HCT116 (cell line): ENCODE results near the gene RAB4B. TPM values are rescaled to one million over a fixed set of nuclear protein-coding genes. Genes with fewer than 3 reads are reported as not detected.

Experiments
- ATAC-seq: fragments of 200-7000 bp; cut with Tn5 transposase; 2 replicates; pipeline ENCODE4 v1.9.1; 2020; ENCODE audit warnings: mild to moderate bottlenecking, moderate library complexity
- BruUV-seq: library from RNA; stranded (reverse); fragments of 400-500 nt; replicated peaks from 2 replicates; lab custom pipeline; 2021; lab: Mats Ljungman, UMichigan
- CTCF ChIA-PET: fragments of 300-600 bp; sonication (Branson Sonifier 250); formaldehyde crosslinking; loops from one replicate; lab custom pipeline; 2021; ENCODE audit warnings: antibody characterized with exemption; lab: Charles Lee
- POLR2A ChIA-PET: fragments of 300-600, 350-600 bp; sonication (Branson Sonifier 250); formaldehyde crosslinking; loops from one replicate; lab custom pipeline; 2021; ENCODE audit warnings: antibody characterized with exemption; lab: Charles Lee
- RAD21 ChIA-PET, 2 experiments: fragments of 300-600 bp; sonication (Branson Sonifier 250); formaldehyde crosslinking; loops; one replicate each; lab custom pipeline; 2023; ENCODE audit warnings: low total read pairs in 2 of 2; ENCODE audit not compliant: uncharacterized antibody in 2 of 2, unreplicated experiment in 2 of 2, low non-redundant PET in 1 of 2; lab: Charles Lee
- DNase-seq: peaks from one replicate; pipeline ENCODE4 v3.0.0-alpha.2; 2010; ENCODE audit warnings: low read depth, low spot score
- H2AFZ ChIP-seq: fragments of 200-600 bp; shearing (Covaris generic), sonication (generic); 2 replicates; pipeline ENCODE4 v1.6.1; 2017; ENCODE audit warnings: low read depth, mixed run types, mixed read lengths, antibody characterized with exemption, low read length; ENCODE audit not compliant: poor library complexity, severe bottlenecking
- H3K27ac ChIP-seq: 2 replicates; pipeline ENCODE4 v1.5.1; 2012; ENCODE audit warnings: low read depth, low read length
- H3K27me3 ChIP-seq: fragments of 200-600 bp; sonication (generic); 2 replicates; pipeline ENCODE4 v1.6.1; 2016; ENCODE audit warnings: mixed run types, low read length, mixed read lengths; ENCODE audit not compliant: insufficient read depth
- H3K36me3 ChIP-seq, 2 experiments: fragments of 200-500 bp in 1 of 2; fragments of 200-600 bp in 1 of 2; sonication (Bioruptor generic) in 1 of 2; sonication (generic) in 1 of 2; 2 replicates each; pipeline versions ENCODE4 v1.5.1 to v1.6.1; 2014 to 2016; ENCODE audit warnings: low read length in 2 of 2, inconsistent platforms in 1 of 2, mixed read lengths in 1 of 2, mixed run types in 1 of 2; ENCODE audit not compliant: insufficient read depth in 2 of 2, control insufficient read depth in 1 of 2
- H3K4me1 ChIP-seq, 2 experiments: fragments of 200-600 bp in 1 of 2; sonication (generic) in 1 of 2; 2 replicates each; pipeline versions ENCODE4 v1.5.1 to v1.6.1; 2012 to 2017; ENCODE audit warnings: low read length in 2 of 2, inconsistent platforms in 1 of 2, mild to moderate bottlenecking in 1 of 2, mixed read lengths in 1 of 2, mixed run types in 1 of 2, moderate library complexity in 1 of 2; ENCODE audit not compliant: insufficient read depth in 2 of 2, control insufficient read depth in 1 of 2
- H3K4me2 ChIP-seq: fragments of 200-600 bp; sonication (generic); 2 replicates; pipeline ENCODE4 v1.6.1; 2017; ENCODE audit warnings: mixed run types, low read length, mixed read lengths
- H3K4me3 ChIP-seq, 2 experiments: fragments of 200-600 bp in 1 of 2; sonication (generic) in 1 of 2; replicated peaks in 1 of 2; 2 replicates each; pipeline ENCODE4 v1.5.1; 2011 to 2016; ENCODE audit warnings: low read length in 2 of 2, control low read depth in 1 of 2, low read depth in 1 of 2, mild to moderate bottlenecking in 1 of 2, mixed read lengths in 1 of 2, mixed run types in 1 of 2
- H3K79me2 ChIP-seq: fragments of 200-600 bp; sonication (generic); 2 replicates; pipeline ENCODE4 v1.6.1; 2017; ENCODE audit warnings: mild to moderate bottlenecking, mixed run types, low read length, moderate library complexity, mixed read lengths; ENCODE audit not compliant: insufficient read depth
- H3K9ac ChIP-seq: fragments of 200-600 bp; sonication (generic); 2 replicates; pipeline ENCODE4 v1.6.1; 2016; ENCODE audit warnings: low read length, mixed read lengths
- H3K9me2 ChIP-seq: fragments of 200-600 bp; sonication (generic), shearing (Covaris generic); 2 replicates; pipeline ENCODE4 v1.6.1; 2017; ENCODE audit warnings: mixed run types, mild to moderate bottlenecking, moderate library complexity; ENCODE audit not compliant: insufficient read depth
- H3K9me3 ChIP-seq, 2 experiments: fragments of 200-500 bp in 1 of 2; fragments of 200-600 bp in 1 of 2; sonication (Bioruptor generic) in 1 of 2; sonication (generic) in 1 of 2; 2 replicates each; pipeline ENCODE4 v1.6.1; 2014 to 2017; ENCODE audit warnings: low read length in 2 of 2, mixed read lengths in 2 of 2, inconsistent platforms in 1 of 2, low read depth in 1 of 2, mild to moderate bottlenecking in 1 of 2, mixed run types in 1 of 2, moderate library complexity in 1 of 2; ENCODE audit not compliant: control insufficient read depth in 1 of 2, insufficient read depth in 1 of 2
- H4K20me1 ChIP-seq: fragments of 200-600 bp; sonication (generic), shearing (Covaris generic); 2 replicates; pipeline ENCODE4 v1.6.1; 2017; ENCODE audit warnings: mixed run types, mild to moderate bottlenecking, moderate library complexity; ENCODE audit not compliant: insufficient read depth
- ATF3 ChIP-seq: IDR thresholded peaks from 2 replicates; pipeline ENCODE4 v1.6.1; 2012
- CBX3 ChIP-seq: IDR thresholded peaks from 2 replicates; pipeline ENCODE4 v1.6.1; 2012; ENCODE audit warnings: low read depth
- CTCF ChIP-seq, 3 experiments: fragments of 200-600 bp in 1 of 3; sonication (generic) in 1 of 3; IDR thresholded peaks in 2 of 3; conservative IDR thresholded peaks in 1 of 3; 2 replicates each; pipeline ENCODE4 v1.5.1; 2012 to 2017; ENCODE audit warnings: low read depth in 2 of 3, low read length in 2 of 3, antibody characterized with exemption in 1 of 3, borderline replicate concordance in 1 of 3, control low read depth in 1 of 3, mild to moderate bottlenecking in 1 of 3, mixed read lengths in 1 of 3, mixed run types in 1 of 3, moderate library complexity in 1 of 3; ENCODE audit not compliant: insufficient read depth in 1 of 3
- EGR1 ChIP-seq: IDR thresholded peaks from 2 replicates; pipeline ENCODE4 v1.6.1; 2012; ENCODE audit warnings: low read depth
- ELF1 ChIP-seq: IDR thresholded peaks from 2 replicates; pipeline ENCODE4 v1.6.1; 2012; ENCODE audit warnings: low read depth, borderline replicate concordance
- EZH2phosphoT487 ChIP-seq: fragments of 200-600 bp; IDR thresholded peaks from 2 replicates; pipeline ENCODE4 v1.6.1; 2018; ENCODE audit warnings: antibody characterized with exemption, borderline replicate concordance
- FOSL1 ChIP-seq: IDR thresholded peaks from 2 replicates; pipeline ENCODE4 v1.6.1; 2012; ENCODE audit warnings: low read depth
- MAX ChIP-seq: IDR thresholded peaks from 2 replicates; pipeline ENCODE4 v1.6.1; 2012
- POLR2A ChIP-seq: IDR thresholded peaks from 2 replicates; pipeline ENCODE4 v1.7.0; 2011; ENCODE audit warnings: borderline replicate concordance; ENCODE audit not compliant: insufficient read depth, insufficient read length; ENCODE audit errors: extremely low read depth
- REST ChIP-seq: IDR thresholded peaks from 2 replicates; pipeline ENCODE4 v1.6.1; 2012; ENCODE audit warnings: low read depth
- SIN3A ChIP-seq: IDR thresholded peaks from 2 replicates; pipeline ENCODE4 v1.6.1; 2012; ENCODE audit warnings: low read depth
- SRF ChIP-seq: IDR thresholded peaks from 2 replicates; pipeline ENCODE4 v1.6.1; 2012; ENCODE audit warnings: low read depth
- YY1 ChIP-seq: IDR thresholded peaks from 2 replicates; pipeline ENCODE4 v1.6.1; 2011; ENCODE audit warnings: low read length, low read depth, moderate library complexity, mild to moderate bottlenecking; ENCODE audit not compliant: insufficient replicate concordance; ENCODE audit errors: extremely low read depth
- ZBTB33 ChIP-seq: IDR thresholded peaks from 2 replicates; pipeline ENCODE4 v1.6.1; 2011; ENCODE audit warnings: mild to moderate bottlenecking, low read length, moderate library complexity; ENCODE audit not compliant: insufficient replicate concordance; ENCODE audit errors: extremely low read depth
- ZFX ChIP-seq: fragments of 450-650 bp; IDR thresholded peaks from 2 replicates; pipeline ENCODE4 v1.6.1; 2017
- ZNF274 ChIP-seq: fragments of 200-500 bp; sonication (Bioruptor generic); IDR thresholded peaks from 2 replicates; pipeline ENCODE4 v1.6.1; 2014; ENCODE audit warnings: mild to moderate bottlenecking, low read depth, low read length, inconsistent platforms
- intact Hi-C: fragments of 100-400 bp; cut with micrococcal nuclease; formaldehyde crosslinking; loops from 2 replicates; pipeline ENCODE4 v1.10.0; 2022
- total RNA-seq: library from RNA; stranded (reverse); gene quantifications from one replicate; pipeline ENCODE4 v1.2.1, GENCODE V29; 2021; ENCODE audit not compliant: unreplicated experiment

RAB4B gene
- total RNA-seq, 1 experiment from 2014 or later: 18.7 TPM

GRCh38 chr19:40778706-40779284 lies 748 bp downstream of the RAB4B start:
- TF ChIP-seq REST (no peak), YY1 (no peak), POLR2A (no peak), CTCF (IDR thresholded peaks at IDR 0.05 in 2 of 3, conservative IDR thresholded peaks at IDR 0.05 in 1 of 3; ENCODE audit: borderline replicate concordance in 1 of 3, insufficient read depth in 1 of 3, low read depth in 2 of 3, low read length in 2 of 3) (no peak), SRF (no peak), ATF3 (no peak), EGR1 (no peak), ZNF274 (no peak), FOSL1 (no peak), ZFX (no peak), ZBTB33 (no peak), MAX (no peak), EZH2phosphoT487 (no peak), SIN3A (no peak), CBX3 (no peak), ELF1 (no peak)
- Histone ChIP-seq H4K20me1 (no peaks in the 10 kb centered on the region), H3K27me3 (no peaks in the 10 kb centered on the region), H3K4me1 (peaks cover 15 to 34% of the 10 kb centered on the region in 2 experiments), H3K9ac (peak overlapping the region; percentile 66), H3K36me3 (no peaks in the 10 kb centered on the region), H3K4me2 (peak overlapping the region; percentile 81), H3K79me2 (no peaks in the 10 kb centered on the region), H2AFZ (peak overlapping the region; percentile 87), H3K9me3 (no peaks in the 10 kb centered on the region), H3K9me2 (no peaks in the 10 kb centered on the region), H3K27ac (peak overlapping the region; percentile 92), H3K4me3 (peak overlapping the region; percentile 50 to 68)
- DNase-seq (no peak), ATAC-seq (no peak)
- intact Hi-C loops: loop anchor here (1.0 kb wide), 1 partner anchor 20 kb away; no protein-coding TSS in a partner anchor
- CTCF ChIA-PET: interaction anchor here (1.2 to 2.4 kb wide), 5 partner anchors 9 to 144 kb away, joined by 5 to 17 read pairs (median 6); partner anchors contain the start of genes ACTMAP, EGLN2 and SNRPA
- BruUV-seq: TSS peak; percentile 48
- POLR2A ChIA-PET: interaction anchor here (1.0 to 3.1 kb wide), 7 partner anchors 9 to 62 kb away, joined by 3 to 24 read pairs (median 5); partner anchors contain the start of genes ACTMAP, COQ8B, EGLN2 and ITPKC
- RAD21 ChIA-PET: no interaction called here
